Glutamatergic neuron (in vitro differentiated cells): ENCODE results near the gene PHOX2B. TPM values are rescaled to one million over a fixed set of nuclear protein-coding genes. Genes with fewer than 3 reads are reported as not detected.
"Not testable (repeated sequence)": the region's sequence is repeated elsewhere in the genome, so short reads cannot be mapped to it uniquely, and the experiment has no call there.

ENCODE experiments used
- DNase-seq: peaks from one replicate; pipeline ENCODE4 v3.0.0; 2022
- H3K27ac Mint-ChIP-seq: one replicate; pipeline ENCODE4 v1.8.0; 2020; ENCODE audit warnings: mild to moderate bottlenecking, mixed read lengths, inconsistent platforms; ENCODE audit not compliant: unreplicated experiment
- H3K27me3 Mint-ChIP-seq: one replicate; pipeline ENCODE4 v1.8.0; 2020; ENCODE audit warnings: mild to moderate bottlenecking, moderate library complexity, mixed read lengths, inconsistent platforms; ENCODE audit not compliant: unreplicated experiment
- H3K36me3 Mint-ChIP-seq: one replicate; pipeline ENCODE4 v1.8.0; 2020; ENCODE audit warnings: mild to moderate bottlenecking, mixed read lengths, inconsistent platforms; ENCODE audit not compliant: unreplicated experiment
- H3K4me1 Mint-ChIP-seq: one replicate; pipeline ENCODE4 v1.8.0; 2020; ENCODE audit warnings: mild to moderate bottlenecking, low read depth, mixed read lengths, inconsistent platforms; ENCODE audit not compliant: unreplicated experiment
- H3K4me3 Mint-ChIP-seq: one replicate; pipeline ENCODE4 v1.8.0; 2020; ENCODE audit warnings: mild to moderate bottlenecking, mixed read lengths, inconsistent platforms; ENCODE audit not compliant: unreplicated experiment
- H3K9me3 Mint-ChIP-seq: one replicate; pipeline ENCODE4 v1.8.0; 2020; ENCODE audit warnings: mild to moderate bottlenecking, moderate library complexity, mixed read lengths, inconsistent platforms; ENCODE audit not compliant: unreplicated experiment
- CTCF ChIP-seq: fragments of 200-600 bp; sonication (generic); IDR thresholded peaks from one replicate; pipeline ENCODE4 v1.5.0; 2021; ENCODE audit not compliant: partially characterized antibody, unreplicated experiment
- total RNA-seq: library from RNA; stranded (reverse); fragmentation: NEBNext Ultra II Directional; extraction: Animal tissue kit (Norgen Biotek cat#: 25700); gene quantifications from one replicate; pipeline ENCODE4 v1.2.1, GENCODE V29; 2021; ENCODE audit not compliant: unreplicated experiment

Gene PHOX2B
- total RNA-seq, 1 donor from 2014 or later = 101 TPM

GRCh38 chr4:41714364-41715000 is 34.0 kb downstream of the PHOX2B start:
- Mint-ChIP-seq H3K36me3 (no peaks in the 10 kb centered on the region), H3K27ac (no peak overlapping the region), H3K4me3 (no peak overlapping the region), H3K27me3 (no peaks in the 10 kb centered on the region), H3K9me3 (no peaks in the 10 kb centered on the region), H3K4me1 (no peaks in the 10 kb centered on the region)
- no peak for DNase-seq
- no peak for TF ChIP-seq CTCF

- TF ChIP-seq CTCF = no peak
- no peak for DNase-seq
- Mint-ChIP-seq H3K4me3 (no peak overlapping the region), H3K36me3 (no peaks in the 10 kb centered on the region), H3K27me3 (no peaks in the 10 kb centered on the region), H3K9me3 (no peaks in the 10 kb centered on the region), H3K27ac (no peak overlapping the region), H3K4me1 (no peaks in the 10 kb centered on the region)
Observed at GRCh38 chr4:41713768-41714167, 34.8 kb downstream of the PHOX2B start.

- DNase-seq = no peak
- no peak for TF ChIP-seq CTCF
- Mint-ChIP-seq H3K4me3 (no peak overlapping the region), H3K36me3 (no peaks in the 10 kb centered on the region), H3K4me1 (no peaks in the 10 kb centered on the region), H3K9me3 (peaks cover 2% of the 10 kb centered on the region), H3K27ac (no peak overlapping the region), H3K27me3 (no peaks in the 10 kb centered on the region)
Observed at GRCh38 chr4:41712425-41712824, 36.1 kb downstream of the PHOX2B start.

GRCh38 chr4:41711654-41712053 is 36.9 kb downstream of the PHOX2B start:
- not testable (repeated sequence) for H3K27ac Mint-ChIP-seq, H3K36me3 Mint-ChIP-seq, H3K27me3 Mint-ChIP-seq, H3K4me1 Mint-ChIP-seq, H3K9me3 Mint-ChIP-seq, DNase-seq, H3K4me3 Mint-ChIP-seq

GRCh38 chr4:41709844-41710481 is 38.6 kb downstream of the PHOX2B start:
- H3K4me1 Mint-ChIP-seq = no peaks in the 10 kb centered on the region
- peaks cover 2% of the 10 kb centered on the region for H3K27me3 Mint-ChIP-seq
- TF ChIP-seq CTCF = no peak
- DNase-seq = no peak
- H3K27ac Mint-ChIP-seq = no peak overlapping the region
- no peak overlapping the region for H3K4me3 Mint-ChIP-seq
- peaks cover 2% of the 10 kb centered on the region for H3K9me3 Mint-ChIP-seq
- H3K36me3 Mint-ChIP-seq = no peaks in the 10 kb centered on the region
